Measurements from ENCODE around the gene ACTA1. TPM values are rescaled to one million over a fixed set of nuclear protein-coding genes. Genes with fewer than 3 reads are reported as not detected.
A peak's percentile ranks its signal among the peaks of the same experiment; 100 is the strongest.

The ACTA1 gene
- polyA plus RNA-seq, 1 donor (not counting 4 experiments of a cell fraction or from before 2014, with no cell fraction given): 0.05 TPM

- H3K27ac ChIP-seq (ENCODE audit: control insufficient read depth, insufficient read depth, low read length): no peak overlapping the region
- H3K27me3 ChIP-seq (ENCODE audit: control insufficient read depth, extremely low read depth, insufficient read depth, low read length): peaks cover 66% of the 10 kb centered on the region
- H2AFZ ChIP-seq (ENCODE audit: control insufficient read depth, low read length): no peak overlapping the region
- dilution Hi-C loops (cut with MboI; ENCODE audit: extremely low pct_ligation_motif_present, low sequenced_read_pairs): no loop called here
- H4K20me1 ChIP-seq (ENCODE audit: control insufficient read depth, extremely low read depth, insufficient read depth, low read length): no peaks in the 10 kb centered on the region
- FAIRE-seq (no peak), DNase-seq (ENCODE audit: low read depth, low spot score) (no peak)
- no peaks in the 10 kb centered on the region for H3K79me2 ChIP-seq (ENCODE audit: control insufficient read depth, insufficient read depth, low read length)
- H3K9me1 ChIP-seq (ENCODE audit: control insufficient read depth, extremely low read depth, insufficient read depth, low read length): peaks cover 2% of the 10 kb centered on the region
- TF ChIP-seq EZH2 (IDR thresholded peaks at IDR 0.05; ENCODE audit: low read length): peak; percentile 92
- no peak for TF ChIP-seq CTCF (optimal IDR thresholded peaks at IDR 0.05 in 1 of 3, IDR thresholded peaks at IDR 0.05 in 1 of 3, conservative IDR thresholded peaks at IDR 0.05 in 1 of 3; ENCODE audit: extremely low read depth in 1 of 3, insufficient read depth in 2 of 3, low read length in 3 of 3)
- H3K9me3 ChIP-seq (ENCODE audit: control insufficient read depth, low read depth, low read length): no peaks in the 10 kb centered on the region
- no peaks in the 10 kb centered on the region for H3K4me1 ChIP-seq (ENCODE audit: control insufficient read depth, extremely low read depth, insufficient read depth, low read length)
- no peak overlapping the region for H3K9ac ChIP-seq (ENCODE audit: control insufficient read depth, extremely low read depth, insufficient read depth, low read length)
- no peak overlapping the region for H3K4me3 ChIP-seq (ENCODE audit: control insufficient read depth in 2 of 3, extremely low read depth in 1 of 3, insufficient read depth in 2 of 3, low read depth in 1 of 3, low read length in 3 of 3)
- no peaks in the 10 kb centered on the region for H3K36me3 ChIP-seq (ENCODE audit: control insufficient read depth in 2 of 2, extremely low read depth in 1 of 2, insufficient read depth in 2 of 2, low read length in 2 of 2)
- no peak overlapping the region for H3K4me2 ChIP-seq (ENCODE audit: control insufficient read depth, extremely low read depth, insufficient read depth, low read depth, low read length)
These were observed 989 bp downstream of the ACTA1 start for GRCh38 chr1:229432905-229433304.

DNA sequence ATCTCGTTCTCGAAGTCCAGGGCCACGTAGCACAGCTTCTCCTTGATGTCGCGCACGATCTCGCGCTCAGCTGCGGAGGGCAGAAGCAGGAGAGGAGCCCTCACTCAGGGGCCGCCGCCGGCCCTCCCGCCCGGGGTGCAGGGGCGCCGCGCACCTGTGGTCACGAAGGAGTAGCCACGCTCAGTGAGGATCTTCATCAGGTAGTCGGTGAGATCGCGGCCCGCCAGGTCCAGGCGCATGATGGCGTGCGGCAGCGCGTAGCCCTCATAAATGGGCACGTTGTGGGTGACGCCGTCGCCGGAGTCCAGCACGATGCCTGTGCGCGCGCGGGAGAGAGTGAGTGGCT lies 1.8 kb downstream of the ACTA1 start:
- no peaks in the 10 kb centered on the region for H3K4me1 ChIP-seq (ENCODE audit: control insufficient read depth, extremely low read depth, insufficient read depth, low read length)
- TF ChIP-seq CTCF (optimal IDR thresholded peaks at IDR 0.05 in 1 of 3, IDR thresholded peaks at IDR 0.05 in 1 of 3, conservative IDR thresholded peaks at IDR 0.05 in 1 of 3; ENCODE audit: extremely low read depth in 1 of 3, insufficient read depth in 2 of 3, low read length in 3 of 3): no peak
- TF ChIP-seq EZH2 (IDR thresholded peaks at IDR 0.05; ENCODE audit: low read length): no peak
- no peak overlapping the region for H3K9ac ChIP-seq (ENCODE audit: control insufficient read depth, extremely low read depth, insufficient read depth, low read length)
- DNase-seq (ENCODE audit: low read depth, low spot score): no peak
- dilution Hi-C loops (cut with MboI; ENCODE audit: extremely low pct_ligation_motif_present, low sequenced_read_pairs): no loop called here
- no peaks in the 10 kb centered on the region for H3K9me3 ChIP-seq (ENCODE audit: control insufficient read depth, low read depth, low read length)
- no peak overlapping the region for H3K4me3 ChIP-seq (ENCODE audit: control insufficient read depth in 2 of 3, extremely low read depth in 1 of 3, insufficient read depth in 2 of 3, low read depth in 1 of 3, low read length in 3 of 3)
- peak overlapping the region; percentile 19 for H2AFZ ChIP-seq (ENCODE audit: control insufficient read depth, low read length)
- H3K9me1 ChIP-seq (ENCODE audit: control insufficient read depth, extremely low read depth, insufficient read depth, low read length): peaks cover 2% of the 10 kb centered on the region
- peaks cover 73% of the 10 kb centered on the region for H3K27me3 ChIP-seq (ENCODE audit: control insufficient read depth, extremely low read depth, insufficient read depth, low read length)
- H3K4me2 ChIP-seq (ENCODE audit: control insufficient read depth, extremely low read depth, insufficient read depth, low read depth, low read length): peak overlapping the region; percentile 16
- no peak for FAIRE-seq
- no peak overlapping the region for H3K27ac ChIP-seq (ENCODE audit: control insufficient read depth, insufficient read depth, low read length)
- no peaks in the 10 kb centered on the region for H3K36me3 ChIP-seq (ENCODE audit: control insufficient read depth in 2 of 2, extremely low read depth in 1 of 2, insufficient read depth in 2 of 2, low read length in 2 of 2)
- H4K20me1 ChIP-seq (ENCODE audit: control insufficient read depth, extremely low read depth, insufficient read depth, low read length): no peaks in the 10 kb centered on the region
- no peaks in the 10 kb centered on the region for H3K79me2 ChIP-seq (ENCODE audit: control insufficient read depth, insufficient read depth, low read length)
